Hematopoietic multipotent progenitor cell (in vitro differentiated cells): Measurements from ENCODE around the gene VSTM4. TPM values are rescaled to one million over a fixed set of nuclear protein-coding genes. Genes with fewer than 3 reads are reported as not detected.
A peak's percentile ranks its signal among the peaks of the same experiment; 100 is the strongest.

Experiments
- DNase-seq, 3 donors: peaks; one replicate each; pipeline ENCODE4 v3.0.0-alpha.2; 2011 to 2015; ENCODE audit warnings: low read depth in 2 of 3, low spot score in 2 of 3
- total RNA-seq: library from RNA; depleted of rRNA; stranded (reverse); fragments of >200 nt; gene quantifications from one replicate; pipeline ENCODE4 v1.2.3, GENCODE V29; 2012

Gene VSTM4
- total RNA-seq, 1 donor = 0.27 TPM

DNA sequence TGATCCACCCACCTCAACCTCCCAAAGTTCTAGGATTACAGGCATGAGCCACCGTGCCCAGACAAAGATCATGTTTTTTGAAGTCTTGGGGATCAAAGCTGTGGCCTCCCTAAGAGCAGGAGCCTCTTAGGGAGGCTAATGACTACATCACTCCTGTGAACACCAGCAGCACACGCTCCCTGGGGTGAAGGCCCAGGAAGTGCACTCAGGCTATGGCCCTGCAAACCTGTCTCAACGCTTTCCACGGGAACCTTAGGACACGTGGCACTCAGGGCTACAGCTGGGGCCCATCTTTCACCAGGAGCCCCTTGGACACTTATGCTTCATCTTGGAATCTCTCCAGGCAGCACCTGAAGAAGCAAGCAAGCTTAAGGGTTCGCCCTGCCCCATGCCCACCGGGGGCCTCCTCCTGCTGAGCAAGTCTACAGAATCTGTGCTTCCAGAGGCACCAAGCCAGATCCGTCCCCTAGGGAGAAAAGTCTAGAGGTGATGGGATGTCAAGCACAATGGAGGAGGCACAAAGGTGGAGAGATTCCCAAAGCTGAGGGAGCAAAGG is 18.4 kb downstream of the VSTM4 start:
- no peak for DNase-seq

DNA sequence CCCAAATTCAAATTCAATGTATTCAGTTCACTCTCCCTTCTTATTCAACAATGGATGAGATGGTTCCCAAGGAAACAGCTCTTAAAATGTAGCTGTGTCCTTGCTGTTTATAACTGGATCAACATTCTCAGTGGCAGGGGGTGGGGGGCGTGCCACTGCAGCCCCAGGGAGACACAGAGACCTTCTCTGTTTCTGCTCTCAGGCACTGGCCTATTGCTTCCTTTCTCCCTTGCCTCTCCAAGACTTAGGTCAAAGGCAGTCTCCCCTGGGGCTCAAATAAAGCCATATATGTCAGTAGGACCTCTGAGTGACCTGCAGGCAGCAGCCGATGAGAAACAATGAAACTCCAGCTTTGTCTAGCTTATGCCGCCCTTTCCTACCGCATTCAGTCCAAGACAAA is 20.7 kb downstream of the VSTM4 start:
- no peak for DNase-seq

DNA sequence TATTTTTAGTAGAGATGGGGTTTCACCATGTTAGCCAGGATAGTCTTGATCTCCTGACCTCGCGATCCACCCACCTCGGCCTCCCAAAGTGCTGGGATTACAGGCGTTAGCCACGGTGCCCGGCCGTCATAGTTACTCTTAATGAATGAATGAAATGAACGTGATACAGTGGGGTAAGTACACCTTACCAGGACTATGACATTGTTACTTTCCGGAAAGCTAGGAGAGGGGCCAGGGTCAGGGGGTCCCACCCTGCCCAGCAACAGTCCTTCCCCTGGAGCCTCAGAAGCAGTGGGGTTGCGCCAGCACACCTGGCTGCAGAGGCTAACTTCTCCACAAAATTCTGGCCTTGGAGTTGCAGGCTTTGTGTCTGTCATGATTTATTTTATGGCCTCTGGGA is 21.4 kb downstream of the VSTM4 start:
- no peak for DNase-seq

DNA sequence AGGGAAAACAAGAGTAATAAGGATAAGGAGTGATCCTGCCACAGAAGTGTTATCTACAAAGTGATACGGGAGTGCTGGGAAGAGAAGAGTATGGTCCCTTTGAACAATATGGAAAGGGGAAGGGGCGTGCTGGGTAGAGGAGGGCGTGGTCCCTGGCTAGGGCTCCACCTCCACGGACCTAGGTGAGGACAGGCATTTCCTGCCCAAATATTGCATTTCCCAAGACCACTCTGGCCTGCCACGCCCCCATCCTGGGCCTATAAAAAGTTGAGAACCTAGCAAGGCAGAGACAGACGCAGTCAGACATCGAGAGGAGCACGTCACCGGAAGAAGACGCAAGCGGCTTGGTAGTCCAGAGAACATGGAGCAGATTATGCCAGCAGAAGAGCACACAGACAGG is 22.8 kb downstream of the VSTM4 start:
- no peak for DNase-seq

DNA sequence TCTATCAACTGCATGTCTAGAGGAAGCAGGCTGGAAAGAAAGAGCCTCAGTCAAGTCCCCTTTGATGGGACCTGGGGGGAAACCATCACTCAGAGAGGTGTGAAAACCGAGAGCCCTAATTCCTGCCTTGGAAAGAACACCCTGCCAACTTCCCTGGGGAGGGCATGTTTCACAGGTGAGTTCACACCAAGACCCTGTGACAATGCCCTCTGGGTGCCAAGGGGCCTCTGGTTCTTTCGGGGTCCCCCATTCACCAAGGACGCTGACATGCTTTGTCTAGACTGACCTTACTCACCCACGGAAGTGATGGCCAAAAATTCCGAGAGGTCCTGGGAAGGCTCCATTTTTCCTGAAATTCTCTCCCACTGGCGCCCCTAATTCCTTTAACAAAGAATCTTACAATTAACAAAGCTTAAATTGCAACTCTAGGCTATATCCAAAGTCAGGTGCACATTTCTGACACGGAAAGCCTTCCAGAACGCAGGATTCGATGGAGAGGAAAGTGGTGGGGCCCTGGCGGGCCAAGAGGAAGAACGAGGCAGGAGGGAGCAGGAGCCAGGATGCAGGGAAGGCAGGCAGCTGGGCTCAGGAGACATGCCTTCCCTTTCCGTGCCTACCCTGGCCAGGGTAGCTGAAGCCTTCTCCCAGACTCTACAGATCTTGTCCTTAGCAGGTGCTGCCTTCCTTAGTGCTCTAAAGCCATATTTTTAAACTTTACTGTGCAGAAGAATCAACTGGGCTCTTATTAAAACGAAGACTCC is 23.7 kb downstream of the VSTM4 start:
- DNase-seq = no peak

DNA sequence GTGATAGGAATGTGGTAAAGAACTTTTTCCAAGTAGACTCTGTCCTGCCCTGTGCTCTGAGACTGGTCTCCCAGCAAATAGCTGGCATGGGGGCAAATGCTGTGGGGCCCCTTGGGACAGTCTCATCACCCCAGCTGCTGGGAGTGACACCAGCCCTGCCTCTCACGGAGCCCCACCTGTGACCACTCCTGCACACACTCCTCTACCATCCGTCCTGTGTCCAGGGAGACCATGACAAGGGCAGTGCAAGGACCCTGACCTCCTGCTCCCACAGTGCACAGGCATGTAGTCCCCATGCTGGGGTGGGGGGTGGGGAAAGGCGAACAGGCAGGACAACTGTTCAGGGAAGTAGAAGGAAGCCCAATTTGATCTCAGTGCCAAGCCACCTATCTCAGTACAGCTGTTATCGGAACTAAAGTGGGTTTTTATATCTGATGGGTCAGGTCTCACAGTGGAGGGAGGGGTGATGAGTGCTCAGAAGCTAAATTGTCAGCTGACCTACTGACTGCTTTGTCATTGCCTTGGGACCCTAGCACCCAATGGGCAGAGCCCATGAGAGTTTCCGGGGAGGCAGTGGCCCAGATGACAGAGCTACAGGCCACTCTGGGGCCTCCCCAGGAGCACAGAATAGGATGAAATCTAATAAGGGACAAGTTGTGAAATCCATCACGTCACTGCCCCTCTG is 24.5 kb downstream of the VSTM4 start:
- DNase-seq = no peak

DNA sequence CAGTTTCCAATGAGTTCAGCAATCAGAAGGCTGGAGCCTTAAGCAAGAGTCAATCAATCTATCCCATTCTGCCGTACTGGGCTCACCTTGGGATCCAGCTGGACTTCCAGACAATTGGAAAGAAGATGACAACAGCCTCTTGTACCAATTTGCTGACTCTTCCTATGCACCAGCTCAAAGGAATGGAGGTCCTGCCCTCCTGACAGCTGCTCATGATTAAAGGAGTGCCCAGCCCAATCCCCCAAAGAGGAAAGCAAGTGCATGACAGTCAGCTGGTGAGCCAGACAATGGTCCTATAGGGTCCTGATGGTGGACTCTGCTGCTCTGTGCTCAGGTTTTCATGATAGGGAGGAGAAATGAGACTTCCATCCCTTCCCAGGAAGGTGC is 25.1 kb downstream of the VSTM4 start:
- no peak for DNase-seq

DNA sequence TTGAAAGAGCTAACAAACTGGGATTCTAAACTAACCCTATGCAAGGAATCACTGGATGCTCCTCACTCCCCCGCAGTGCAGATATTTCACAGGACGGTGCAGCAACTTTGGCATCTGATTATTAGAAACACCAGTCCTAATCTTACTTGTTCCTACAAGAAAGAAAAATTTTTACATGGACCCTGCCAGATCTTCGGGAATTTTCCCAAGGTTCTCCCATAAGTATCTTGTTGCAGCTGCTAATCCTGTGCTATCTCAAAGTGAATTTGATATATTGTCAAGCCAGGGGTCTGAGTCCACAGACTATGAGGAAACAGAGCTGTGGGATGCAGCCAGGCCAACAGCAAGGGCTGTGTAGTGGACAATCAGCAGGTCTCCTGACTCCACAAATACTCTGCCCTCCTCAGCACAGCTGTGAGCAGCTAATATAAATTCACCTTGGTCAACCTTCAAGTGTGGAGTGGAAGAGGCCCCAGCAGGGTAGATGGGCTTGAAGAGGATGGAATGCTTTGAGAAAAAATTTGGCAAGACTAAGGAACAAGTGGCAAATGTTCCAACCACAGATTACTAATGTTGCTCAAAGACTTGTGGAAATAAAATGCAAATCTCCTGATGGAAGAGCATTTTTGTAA is 25.6 kb downstream of the VSTM4 start:
- DNase-seq = no peak

DNA sequence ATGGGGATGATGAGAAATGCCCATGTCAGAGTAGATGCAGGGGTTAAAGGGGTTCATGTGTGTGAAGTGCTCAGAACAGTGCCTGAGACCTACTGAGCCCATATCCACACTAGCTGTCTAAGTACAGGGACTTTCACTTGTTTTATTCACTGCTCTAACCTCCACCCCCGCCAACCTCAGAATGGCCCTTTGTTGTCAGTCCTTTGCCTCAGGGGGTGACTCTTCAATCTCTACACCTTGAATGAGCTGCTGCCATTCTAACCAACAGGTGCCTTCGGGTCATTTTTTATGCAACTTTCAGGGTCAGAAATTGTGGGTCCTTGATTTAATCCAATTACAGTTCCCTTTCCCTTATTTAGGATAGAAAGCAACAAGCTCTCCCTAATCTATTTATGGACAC is 26.2 kb downstream of the VSTM4 start:
- no peak for DNase-seq

DNA sequence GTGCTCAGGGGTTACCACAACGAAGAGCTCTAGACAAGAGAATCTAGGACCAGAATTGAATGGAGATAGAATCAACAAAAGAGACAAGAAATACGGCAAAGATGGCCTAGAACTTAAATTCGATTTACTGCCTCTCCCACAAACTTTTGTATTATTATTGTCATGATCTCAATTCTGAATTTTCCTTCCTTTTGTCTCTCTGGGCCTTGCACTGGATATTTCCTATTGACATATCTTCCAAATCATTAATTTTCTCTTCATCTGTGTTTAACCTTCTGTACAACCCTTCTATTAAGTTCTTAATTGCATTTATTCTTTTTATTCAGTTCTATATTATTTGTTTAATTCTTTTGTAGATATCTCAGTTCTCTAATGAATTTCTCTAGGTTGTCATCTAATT is 28.4 kb downstream of the VSTM4 start:
- no peak for DNase-seq

DNA sequence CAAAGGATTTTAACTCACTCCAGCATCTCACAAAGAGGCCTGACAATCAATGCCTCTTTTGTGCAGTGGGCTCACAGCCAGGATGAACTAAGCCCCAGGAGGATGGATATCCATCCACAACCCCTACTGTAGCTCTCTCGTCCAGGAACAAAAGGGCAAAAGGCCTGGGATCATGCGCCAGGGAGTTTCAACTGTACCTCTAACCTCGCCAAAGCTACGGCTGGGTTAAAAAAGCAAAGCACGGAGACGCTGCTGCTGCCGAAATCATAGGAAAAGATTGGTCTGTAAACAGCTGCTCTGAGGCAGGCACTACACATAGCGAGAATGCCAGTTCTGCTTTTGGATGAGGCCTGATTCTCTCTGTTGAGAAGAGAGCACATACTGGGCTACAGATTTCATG is 32.1 kb downstream of the VSTM4 start:
- DNase-seq = no peak

DNA sequence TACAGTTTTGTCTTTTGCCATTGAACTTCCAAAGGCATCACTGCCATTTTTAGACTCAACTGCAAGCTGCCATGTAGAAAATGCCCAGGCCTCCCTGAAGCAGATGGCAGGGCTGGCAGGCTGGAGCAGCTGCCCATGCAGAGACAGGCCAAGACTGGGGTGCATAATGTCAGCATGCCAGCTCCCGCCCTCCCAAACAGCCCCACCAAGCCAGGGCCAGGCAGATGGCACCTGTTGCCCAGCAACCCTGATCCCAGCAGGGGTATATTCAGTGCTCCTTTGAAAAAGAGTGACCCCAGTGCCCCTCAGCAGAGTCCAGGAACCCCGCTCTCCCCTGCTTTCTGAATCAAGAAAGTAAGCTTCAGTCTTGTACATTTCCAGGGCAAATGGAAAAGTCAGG is 32.6 kb downstream of the VSTM4 start:
- DNase-seq = no peak

DNA sequence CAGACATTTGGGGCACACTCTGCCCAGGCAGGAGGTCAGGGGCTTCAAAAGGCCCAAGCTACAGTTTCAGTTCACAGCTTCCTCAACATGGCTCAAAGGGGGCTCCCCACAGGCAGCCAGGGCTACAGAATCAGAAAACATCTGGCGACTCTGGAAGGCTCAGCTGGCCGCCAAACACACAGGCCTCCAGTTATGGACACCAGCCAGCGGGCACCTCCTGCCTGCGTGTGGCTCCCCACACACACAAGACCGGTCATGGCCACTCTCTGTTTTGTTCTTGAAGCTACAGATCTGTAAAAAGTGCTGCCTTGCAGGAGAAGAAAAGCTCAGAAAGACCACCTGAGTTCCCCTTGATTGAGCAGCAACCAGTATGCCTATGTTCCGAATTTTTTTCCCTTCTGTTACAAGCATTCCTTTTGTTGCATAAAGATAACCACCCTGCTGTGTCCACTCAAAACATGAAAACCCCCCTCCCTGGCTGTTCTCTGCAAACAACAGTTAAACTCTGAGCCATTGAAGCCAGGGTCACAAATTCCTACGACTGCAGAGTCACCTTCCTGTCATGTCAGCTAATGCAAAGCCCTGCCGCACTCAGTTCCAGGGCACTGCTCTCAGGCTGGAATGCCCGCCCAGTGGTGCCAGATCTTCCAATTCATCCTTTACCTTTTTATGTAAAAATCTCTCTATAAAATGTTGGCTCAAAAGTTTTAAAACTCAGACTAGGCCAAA is 33.6 kb downstream of the VSTM4 start:
- peak in 1 of 3 donors; percentile 29 for DNase-seq

DNA sequence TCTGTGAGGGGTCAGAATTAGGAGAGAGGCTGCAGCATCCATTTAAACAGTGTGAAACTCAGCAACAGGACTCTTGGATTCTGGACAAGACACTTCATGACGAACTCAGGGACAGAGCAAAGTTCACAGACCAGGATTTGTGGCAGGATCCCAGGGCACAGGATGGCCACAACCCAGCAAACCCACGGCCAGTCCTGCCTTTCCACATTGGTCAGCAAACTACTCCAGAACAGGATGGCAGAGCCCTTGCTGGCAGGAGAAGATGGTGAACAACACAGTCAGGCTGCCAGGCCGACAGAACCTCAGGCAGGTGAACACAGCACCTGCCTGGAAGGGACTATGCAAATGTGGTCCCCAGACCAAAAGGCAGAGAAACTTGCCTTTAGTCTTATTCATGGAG is 34.4 kb downstream of the VSTM4 start:
- no peak for DNase-seq

DNA sequence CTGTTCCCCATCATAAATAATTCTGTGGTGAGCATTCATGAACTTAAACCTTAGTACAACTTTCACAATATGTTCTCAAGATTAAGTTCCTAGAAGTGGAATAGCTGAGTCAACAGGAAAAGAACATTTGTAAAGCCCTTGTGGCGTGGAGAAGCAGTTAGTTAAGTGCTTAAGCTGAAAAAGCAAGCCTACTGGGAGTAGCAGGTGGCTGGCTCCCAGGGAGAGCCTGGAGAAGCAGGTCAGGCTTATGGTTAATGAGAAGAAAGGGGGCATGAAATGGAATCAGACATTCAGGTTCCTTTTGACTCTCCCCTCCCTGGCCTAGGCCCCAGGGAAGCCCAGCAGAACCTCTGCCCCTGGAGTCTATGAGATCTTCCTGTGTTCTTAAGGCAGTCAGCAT is 35.3 kb downstream of the VSTM4 start:
- DNase-seq = peak in 2 of 3 donors; percentile 69 to 83

DNA sequence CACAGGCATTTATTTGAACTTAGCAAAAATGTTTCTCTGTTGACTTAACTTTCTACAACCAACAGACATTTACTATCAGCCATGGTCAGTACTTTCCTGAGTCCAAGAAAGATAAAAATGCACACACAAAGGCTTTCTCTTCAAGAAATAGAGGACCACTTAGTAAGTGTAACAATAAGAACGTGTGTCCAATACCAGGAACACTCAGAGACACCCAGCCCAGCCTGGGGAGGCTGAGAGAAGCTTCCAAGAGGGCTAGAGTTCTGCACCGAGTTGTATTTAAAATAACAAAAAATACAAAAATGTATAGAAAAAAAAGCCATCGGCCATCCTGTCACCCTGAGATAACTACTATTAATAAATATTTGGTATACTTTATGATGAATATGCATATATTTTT is 35.8 kb downstream of the VSTM4 start:
- DNase-seq = no peak

DNA sequence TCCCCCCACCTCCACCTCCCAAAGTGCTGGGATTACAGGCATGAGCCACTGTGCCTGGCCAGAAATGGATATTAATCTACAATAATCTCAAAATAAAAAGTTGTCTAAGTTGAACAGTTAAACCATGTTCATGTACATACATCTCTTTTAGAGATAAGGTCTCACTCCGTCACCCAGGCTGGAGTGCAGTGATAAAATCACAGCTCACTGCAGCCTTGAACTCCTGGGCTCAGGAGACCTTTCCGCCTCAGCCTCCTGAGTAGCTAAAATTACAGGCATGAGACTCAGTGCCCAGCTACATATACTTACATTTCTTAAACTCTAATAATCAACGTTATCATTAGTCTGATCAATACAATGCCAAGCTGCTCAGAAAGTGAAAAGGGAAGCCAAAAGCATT is 36.2 kb downstream of the VSTM4 start:
- DNase-seq = no peak

DNA sequence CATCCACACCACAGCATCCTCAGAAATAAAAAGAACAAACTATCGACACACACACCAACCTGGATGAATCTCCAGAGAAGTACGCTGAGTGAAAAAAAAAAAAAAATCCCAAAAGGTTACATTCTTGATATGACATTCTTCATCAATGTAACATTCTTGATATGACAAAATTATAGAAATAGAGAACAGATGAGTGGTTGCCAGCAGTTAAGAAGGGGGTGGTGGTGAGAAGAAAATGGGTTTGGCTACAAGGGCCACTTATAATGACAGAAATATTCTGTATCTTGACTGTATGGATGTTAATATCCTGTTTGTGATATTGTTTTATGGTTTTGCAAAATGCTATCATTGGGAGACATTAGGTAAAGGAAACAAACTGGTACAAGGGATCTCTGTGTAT is 36.9 kb downstream of the VSTM4 start:
- no peak for DNase-seq

DNA sequence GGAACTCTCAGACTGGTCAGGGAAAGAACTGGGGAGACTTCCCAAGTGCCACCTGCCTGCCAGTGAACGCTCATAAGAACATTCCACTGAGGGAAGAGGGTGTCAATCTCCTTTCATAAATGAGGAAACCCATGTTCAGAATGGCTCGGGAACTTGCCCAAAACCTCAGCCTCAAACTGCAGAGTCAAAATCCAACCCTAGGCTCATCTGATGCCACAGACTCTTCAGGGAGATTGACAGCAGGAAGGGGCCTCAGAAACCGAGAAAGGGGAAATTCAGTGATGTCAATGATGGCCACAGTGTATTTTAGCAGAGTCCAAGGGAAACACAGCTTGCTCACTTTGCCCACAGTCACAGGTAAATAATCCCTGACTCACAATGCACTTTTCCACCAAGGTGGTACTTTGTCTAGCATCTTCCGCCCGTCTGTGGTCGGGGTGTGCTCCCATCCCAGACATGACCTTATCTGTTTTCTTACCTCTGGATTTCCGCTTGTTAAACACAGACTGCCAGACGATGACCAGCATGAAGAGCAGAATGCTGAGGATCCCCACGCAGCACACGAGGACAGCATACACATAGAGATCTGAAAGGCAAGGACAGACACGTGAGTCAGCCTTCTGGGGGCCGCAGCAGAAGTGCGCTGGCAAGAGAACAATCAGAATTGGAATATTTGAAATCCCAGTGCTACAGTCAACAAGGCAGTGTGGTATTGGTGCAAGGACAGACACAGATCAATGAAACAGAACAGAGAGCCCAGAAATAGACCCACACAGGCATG is 38.4 kb downstream of the VSTM4 start:
- peak in 2 of 3 donors; percentile 31 to 81 for DNase-seq

DNA sequence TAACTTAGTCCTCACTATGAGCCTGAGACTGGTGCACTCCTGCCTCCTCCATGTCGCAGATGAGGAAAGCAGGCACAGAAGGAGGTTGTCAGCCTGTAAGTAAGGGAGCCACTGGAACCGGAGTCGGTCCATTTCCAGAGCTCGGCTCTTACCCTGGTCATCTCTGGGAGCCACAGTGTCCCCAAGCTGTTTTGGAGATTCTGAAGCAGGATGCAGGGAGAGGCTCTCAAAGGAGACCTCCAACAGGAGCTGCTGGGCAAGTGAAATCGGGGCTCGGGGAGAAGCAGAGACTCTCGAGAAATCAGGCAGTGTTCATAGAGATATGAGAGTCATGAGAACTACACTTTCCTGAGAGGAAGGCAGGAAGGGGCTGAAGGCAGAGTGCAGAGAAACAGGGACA is 39.0 kb downstream of the VSTM4 start:
- DNase-seq = no peak
